ENCODE measurements around the gene GLA.

The GLA gene

DNA sequence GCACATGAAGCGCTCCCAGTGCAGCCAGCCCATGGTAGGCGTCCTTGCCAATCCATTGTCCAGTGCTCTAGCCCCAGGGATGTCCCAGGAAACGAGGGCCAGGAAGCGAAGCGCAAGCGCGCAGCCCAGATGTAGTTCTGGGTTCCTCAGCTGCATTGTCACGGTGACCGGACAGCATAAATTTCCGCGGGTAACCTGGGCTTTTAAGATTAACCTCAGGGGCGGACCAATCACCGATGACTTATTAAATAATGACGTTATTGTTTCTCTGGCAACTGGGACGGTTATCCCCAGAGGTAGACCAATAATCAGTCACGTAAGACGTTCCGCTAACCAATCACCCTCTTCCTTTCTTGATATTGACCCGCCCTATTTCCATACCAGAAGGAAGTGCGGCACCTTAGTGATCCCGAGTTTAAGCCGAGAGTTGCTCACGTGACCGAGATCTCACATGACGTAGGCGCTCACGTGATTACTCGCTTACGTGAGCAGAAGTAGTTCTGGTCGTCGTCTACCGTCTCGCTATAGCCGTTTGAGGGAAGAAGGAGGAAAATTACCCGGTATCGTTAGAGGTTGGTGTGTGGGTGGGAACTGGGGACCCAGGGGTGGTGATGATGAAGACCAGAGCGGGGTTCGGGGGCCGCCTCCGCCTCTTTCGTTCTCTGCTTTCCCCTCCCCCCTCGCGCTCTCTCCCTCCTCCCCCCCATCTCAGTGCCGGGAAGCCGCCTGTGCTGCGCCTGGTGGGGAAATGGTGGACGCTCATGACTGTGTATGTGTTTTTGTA lies at the start of gene GLA, which contains the start of gene HNRNPH2:
GLA (minus strand) TSS at position 178 of the 784 bp plus-strand sequence; CDS start at position 156, 22 bp downstream.
HNRNPH2 (plus strand) TSS at position 475 of the 784 bp plus-strand sequence. CDS start 3,767 bp downstream, outside the sequence.
- DNase-seq (ENCODE audit: low read depth in 1 of 2, low spot score in 1 of 2), result peak; percentile 58 to 72

DNA sequence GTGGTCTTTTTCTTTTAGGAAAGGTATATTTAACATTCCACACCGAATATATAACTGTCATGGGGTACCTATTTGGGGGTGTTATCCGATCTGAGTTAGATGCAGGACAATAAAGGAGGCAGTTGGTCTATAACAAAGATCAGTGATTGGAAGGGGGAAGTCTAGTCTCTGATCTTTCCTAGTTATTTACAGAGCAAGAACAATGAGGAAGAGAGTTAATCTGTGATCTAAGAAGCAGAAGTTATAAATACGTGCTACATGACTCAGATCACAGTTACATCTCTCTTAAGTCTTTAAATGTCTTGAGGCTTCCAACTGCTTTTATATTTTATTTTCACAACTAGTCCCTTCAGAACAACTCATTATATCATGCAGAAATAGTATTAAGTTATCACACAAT lies 44.3 kb upstream of the GLA start:
- no peak for DNase-seq (ENCODE audit: low read depth in 1 of 2, low spot score in 1 of 2)

DNA sequence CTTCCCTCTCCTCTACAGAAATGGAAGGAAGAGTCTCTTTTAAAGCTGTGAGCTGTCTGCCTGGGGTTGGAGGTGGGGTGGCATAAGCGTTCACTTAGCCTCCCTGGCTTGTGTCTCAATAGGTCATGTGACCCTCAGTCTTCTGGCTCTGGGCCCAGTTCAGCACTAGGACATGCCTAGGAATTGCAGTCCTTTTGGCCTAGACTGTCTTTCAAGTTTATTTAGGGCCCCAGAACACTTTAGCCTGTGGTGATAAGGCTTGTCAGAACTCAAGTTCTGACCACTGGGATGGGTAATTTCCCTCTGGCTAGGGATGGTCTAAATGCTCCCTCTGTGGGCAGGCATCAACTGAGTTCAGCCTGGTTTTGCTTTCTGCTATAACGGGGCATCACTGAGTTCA lies 43.2 kb upstream of the GLA start:
- DNase-seq (ENCODE audit: low read depth in 1 of 2, low spot score in 1 of 2), result no peak

DNA sequence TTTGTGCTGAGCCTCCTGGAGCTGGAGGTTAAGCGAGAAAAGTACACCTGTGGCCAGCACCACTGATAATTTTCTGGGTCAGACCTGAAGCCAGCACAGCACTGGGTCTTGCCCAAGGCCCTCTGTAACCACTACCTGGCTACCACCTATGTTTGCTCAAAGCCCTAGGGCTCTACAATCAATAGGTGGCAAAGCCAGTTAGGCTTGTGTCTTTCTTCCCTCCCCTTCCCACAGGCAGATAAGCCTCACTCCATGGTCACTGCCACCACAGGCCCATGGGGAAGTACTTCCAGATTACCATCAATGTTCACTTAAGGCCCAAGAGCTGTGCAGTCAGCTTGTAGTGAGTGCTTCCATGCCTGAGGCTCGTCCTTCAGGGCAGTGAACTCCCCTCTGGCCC lies 42.4 kb upstream of the GLA start:
- no peak for DNase-seq (ENCODE audit: low read depth in 1 of 2, low spot score in 1 of 2)

DNA sequence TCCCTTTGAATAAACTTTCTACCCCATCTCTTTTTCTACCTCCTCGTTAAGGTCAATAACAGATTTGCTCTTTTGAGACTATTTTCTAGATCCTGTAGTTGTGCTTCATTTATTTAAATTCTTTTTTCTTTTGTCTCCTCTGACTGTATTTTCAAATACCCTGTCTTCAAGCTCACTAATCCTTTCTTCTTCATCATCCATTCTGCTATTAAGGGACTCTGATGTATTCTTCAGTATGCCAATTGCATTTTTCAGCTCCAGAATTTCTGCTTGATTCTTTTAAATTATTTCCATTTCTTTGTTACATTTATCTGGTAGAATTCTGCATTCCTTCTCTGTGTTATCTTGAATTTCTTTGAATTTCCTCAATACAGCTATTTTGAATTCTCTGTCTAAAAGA lies 41.6 kb upstream of the GLA start:
- no peak for DNase-seq (ENCODE audit: low read depth in 1 of 2, low spot score in 1 of 2)

DNA sequence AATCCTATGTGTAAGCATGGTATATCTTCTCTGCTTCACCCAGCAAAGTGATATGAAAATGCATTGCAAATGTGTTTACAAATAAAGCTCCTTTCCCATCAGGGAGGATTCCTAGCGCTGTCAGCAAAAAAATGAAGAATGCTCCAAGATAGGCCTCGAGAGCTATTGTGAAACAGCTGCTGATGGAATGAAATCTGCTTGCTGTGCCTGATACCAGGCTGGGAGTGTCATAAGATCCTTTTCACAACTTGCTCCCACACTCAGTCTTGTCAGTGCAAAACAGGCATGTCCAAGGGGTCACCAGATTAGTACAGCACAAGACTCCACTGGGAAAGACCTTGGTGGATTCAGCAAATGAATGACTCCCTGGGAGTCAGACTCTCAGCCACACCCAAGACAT lies 34.4 kb upstream of the GLA start:
- no peak for DNase-seq (ENCODE audit: low read depth in 1 of 2, low spot score in 1 of 2)

DNA sequence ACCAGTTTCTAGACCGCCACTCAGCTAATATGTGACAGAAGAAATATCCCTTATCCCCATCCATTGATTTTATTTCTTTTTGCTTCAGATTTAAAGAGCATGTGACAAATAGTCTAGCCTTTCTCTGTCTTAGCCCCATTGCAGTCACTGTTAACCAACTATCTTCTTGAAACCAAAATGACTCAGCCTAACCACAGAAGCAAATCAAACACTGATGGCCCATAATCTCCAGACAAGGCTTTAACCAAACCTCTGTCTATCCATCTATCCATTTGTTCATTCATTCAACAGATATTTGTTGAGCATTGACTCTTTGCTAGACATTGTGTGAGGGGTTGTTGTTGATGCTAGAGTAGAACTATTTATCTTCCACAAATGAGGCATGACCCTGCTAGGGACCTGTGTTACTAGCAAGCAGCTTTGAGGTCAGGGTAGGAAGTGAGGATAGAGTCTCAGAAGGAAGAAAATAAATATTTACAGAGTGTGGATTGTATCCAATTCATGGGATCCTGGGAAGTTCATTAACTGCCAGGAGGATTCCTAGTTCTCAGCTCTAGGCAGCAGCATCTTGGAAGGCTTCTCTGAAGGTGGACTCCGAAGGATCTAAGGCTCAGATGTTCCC lies 22.8 kb upstream of the GLA start:
- DNase-seq (ENCODE audit: low read depth in 1 of 2, low spot score in 1 of 2), result no peak

DNA sequence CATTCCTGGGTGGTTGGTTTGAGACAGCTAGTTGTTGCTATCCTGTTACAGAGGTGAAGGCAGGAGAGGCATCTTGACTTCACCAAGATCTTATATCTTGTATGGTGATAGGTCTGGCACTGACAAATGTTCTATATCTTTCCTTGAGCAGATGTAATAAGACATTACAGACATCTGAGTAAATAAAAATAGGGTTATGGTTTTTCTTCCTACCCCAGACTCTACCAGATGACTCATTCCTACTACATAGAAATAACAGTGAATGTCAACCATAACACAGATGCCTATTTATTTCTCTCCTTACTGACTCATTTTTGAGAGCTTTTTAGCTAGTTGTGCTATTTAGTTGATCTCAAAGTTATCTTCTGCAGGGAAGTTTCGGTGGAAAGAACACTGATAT lies 22.2 kb upstream of the GLA start:
- DNase-seq (ENCODE audit: low read depth in 1 of 2, low spot score in 1 of 2), result no peak

DNA sequence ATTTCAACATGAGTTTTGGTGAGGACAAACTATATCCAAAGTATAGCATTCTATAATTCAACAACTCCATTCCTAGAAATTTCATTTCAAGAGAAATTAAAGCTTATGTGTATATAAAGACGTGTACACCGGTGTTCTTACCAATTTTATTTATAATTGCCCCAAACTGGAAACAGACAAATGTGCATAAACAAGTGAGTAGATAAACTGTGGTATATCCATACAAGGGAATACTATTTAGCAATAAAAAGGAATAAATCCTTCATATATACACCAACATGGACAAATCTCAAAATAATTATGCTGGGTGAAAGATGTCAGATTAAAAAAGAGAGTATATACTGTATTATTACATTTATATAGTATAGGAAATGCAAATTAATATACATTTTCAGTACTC lies 20.2 kb upstream of the GLA start:
- DNase-seq (ENCODE audit: low read depth in 1 of 2, low spot score in 1 of 2), result no peak

DNA sequence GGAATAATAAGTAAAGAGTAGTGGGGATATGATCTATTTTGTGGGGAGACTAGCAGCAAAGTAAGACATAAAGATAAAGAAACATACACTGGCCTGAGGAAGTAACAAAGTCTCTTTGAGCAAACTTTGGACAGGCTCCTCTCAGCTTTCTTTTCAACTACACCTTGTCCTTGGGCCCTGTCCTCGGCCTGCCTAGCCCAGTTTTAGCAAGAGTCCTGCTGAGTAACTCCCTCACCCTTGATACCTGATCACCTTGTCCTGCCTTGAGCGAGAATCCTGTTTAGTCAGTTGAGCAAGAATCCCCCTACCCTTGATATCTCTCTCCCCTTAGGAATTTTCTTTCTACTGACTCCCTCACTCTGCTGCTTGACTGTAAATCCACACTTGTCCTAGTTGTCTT lies 11.8 kb upstream of the GLA start:
- no peak for DNase-seq (ENCODE audit: low read depth in 1 of 2, low spot score in 1 of 2)

DNA sequence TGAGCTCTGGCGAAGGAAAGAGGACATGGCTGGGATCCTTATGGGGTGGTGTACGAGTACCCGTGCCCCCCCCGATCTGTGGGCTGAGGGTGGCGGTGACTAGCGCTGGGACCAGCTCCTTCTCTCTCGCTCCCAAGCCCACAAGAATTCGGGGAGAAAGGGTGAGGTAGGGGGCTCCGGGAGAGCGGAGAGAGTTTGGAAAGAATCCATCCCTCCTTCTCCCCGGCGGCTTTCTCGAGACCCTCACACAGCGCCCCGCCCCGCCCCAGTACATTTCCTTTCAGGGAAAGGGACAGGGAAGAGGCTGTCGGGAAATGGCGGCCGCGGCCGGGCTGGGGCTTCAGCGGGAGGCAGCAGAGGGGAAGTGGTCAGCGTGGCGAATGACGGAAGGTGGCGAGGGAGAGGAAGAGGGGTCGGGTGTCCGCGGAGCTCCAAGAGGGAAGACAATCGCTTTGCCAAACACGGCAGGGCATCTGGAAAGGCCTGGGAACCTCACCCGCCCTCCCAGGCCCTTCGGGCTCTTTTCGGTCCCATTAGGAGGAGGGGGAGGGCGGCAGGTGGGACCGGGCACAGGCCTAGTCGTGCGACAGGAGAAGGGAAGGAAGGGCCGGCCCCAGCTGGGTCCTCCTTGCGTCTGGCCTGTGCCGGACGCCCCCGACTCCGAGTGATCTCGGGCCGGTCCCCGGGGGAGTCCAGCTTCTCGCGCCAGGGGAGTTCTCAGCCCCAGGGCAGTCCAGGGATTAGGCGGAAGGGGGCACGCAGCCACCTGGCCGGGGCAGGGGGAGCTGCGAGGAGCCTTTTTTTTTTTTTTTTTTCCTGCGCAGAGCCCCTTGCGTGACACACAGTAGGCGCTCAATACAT lies 10.5 kb upstream of the GLA start:
- no peak for DNase-seq (ENCODE audit: low read depth in 1 of 2, low spot score in 1 of 2)

DNA sequence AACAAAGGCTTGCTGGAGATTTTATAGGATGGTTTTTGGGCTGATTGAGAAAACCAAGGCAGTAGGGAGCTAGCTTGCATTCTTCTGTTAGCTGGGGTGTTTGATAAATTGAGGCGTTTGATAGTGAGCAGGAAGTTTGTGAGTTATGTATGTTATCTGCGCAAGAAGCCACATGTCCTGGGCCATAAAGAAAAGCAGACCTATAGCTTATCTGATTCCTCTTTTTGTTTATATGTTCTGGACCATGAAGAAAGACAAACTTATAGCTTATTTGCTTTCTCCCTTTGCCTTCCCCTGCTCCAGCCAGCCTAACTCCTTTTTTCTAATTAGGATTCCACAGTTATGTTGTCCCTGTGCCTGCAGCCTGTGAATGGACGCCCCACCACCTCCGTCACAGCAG lies 9.5 kb upstream of the GLA start:
- DNase-seq (ENCODE audit: low read depth in 1 of 2, low spot score in 1 of 2), result no peak

DNA sequence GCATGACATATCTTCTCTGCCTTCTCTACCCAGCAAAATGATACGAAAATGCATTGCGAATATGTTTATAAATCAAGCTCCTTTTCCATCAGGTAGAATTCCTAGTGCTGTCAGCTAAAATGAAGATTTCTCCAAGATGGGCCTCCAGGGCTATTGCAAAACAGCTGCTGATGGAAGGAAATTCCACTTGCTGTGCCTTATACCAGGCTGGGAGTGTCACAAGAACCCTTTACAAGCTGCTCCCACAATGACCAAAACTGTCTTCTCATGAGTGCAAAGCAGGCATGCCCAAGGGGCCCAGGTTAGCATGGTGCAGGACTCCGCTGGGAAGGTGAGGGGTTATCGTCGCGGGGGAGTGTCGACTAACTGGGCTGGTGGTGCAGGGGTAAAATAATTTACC lies 9.0 kb upstream of the GLA start:
- no peak for DNase-seq (ENCODE audit: low read depth in 1 of 2, low spot score in 1 of 2)

DNA sequence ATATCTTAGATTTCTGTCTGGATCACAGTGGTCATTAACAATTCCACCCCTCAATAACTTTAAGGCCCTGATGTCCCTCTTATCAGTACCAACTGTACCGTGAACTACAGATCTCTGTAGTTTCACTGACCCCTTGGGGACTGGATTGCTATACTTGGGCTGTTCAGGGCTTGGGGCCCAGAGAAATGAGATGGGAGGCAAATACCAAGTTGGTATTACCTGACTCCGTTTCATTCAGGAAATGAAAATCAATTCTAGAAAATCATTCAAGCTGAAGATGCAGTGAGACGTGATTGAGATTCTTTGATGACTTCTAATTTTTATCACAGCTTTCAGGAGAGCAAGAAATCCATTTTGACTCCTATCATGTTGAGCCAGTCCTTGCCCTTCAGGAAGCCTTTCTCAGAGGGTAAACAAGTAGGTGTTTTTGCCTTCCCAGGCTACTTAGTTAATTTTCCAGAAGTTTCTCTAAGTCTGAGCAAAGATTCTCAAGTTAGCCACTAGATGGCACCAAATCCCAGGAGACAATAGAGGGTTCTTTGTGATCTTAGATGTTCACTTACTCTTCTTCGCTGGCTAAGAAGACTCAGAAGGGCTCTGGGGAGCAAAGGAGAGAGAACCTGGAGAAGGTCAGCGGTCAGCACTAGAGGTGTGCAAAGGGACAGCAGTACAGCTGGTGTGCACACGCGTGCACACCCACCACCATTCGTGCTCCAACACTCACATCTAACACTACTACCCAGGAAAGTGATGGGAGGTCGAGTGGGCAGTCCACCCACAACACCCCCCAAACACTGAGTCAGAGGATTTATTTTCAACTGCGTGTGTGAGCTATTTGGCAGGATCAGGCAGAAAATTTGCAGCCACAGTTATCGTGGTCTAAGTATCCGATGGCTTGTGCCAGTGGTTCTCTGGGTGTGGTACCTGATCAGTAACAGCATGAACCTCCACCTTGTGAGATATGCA lies 7.7 kb upstream of the GLA start:
- DNase-seq (ENCODE audit: low read depth in 1 of 2, low spot score in 1 of 2), result no peak

DNA sequence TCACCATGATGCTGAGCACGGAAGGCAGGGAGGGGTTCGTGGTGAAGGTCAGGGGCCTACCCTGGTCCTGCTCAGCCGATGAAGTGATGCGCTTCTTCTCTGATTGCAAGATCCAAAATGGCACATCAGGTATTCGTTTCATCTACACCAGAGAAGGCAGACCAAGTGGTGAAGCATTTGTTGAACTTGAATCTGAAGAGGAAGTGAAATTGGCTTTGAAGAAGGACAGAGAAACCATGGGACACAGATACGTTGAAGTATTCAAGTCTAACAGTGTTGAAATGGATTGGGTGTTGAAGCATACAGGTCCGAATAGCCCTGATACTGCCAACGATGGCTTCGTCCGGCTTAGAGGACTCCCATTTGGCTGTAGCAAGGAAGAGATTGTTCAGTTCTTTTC lies 4.3 kb upstream of the GLA start:
- no peak for DNase-seq (ENCODE audit: low read depth in 1 of 2, low spot score in 1 of 2)

DNA sequence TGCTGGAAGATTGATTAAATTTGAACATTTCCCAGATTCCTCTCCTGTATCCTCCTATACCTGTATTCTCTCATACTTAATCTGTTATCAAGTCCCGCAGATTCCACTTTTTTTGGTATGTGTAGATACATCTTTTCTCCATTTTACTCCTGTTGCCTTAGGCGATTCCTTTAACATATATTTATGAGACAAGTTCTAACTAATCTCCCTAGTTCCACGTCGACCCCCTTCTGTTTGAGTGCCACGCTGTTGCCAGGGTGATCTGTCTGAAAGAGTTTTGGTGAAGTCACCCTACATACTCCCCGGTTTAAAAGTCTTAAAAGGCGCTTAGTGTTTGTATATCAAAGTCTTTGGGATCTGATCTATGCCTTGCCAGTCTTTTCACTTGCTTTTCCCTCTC lies 2.7 kb upstream of the GLA start:
- no peak for DNase-seq (ENCODE audit: low read depth in 1 of 2, low spot score in 1 of 2)

DNA sequence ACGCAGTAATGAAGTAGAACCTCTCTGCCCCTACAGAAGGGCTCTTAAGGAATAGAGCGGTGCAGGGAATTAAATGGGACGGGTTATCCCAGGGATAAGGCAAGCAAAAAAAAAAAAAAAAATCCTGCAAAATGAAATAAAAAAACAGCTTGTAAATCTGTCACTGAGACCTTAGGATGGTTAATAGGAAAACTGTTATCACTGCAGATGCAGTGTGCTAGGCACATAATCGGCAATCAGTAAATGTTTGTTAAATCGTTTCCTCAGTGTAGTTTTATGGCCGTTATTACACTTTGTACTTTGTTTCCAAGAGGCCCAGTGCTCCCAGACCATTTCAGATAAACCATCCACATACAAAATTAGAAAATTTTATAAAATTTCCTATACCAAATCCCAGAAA lies 1.3 kb upstream of the GLA start:
- DNase-seq (ENCODE audit: low read depth in 1 of 2, low spot score in 1 of 2), result no peak

DNA sequence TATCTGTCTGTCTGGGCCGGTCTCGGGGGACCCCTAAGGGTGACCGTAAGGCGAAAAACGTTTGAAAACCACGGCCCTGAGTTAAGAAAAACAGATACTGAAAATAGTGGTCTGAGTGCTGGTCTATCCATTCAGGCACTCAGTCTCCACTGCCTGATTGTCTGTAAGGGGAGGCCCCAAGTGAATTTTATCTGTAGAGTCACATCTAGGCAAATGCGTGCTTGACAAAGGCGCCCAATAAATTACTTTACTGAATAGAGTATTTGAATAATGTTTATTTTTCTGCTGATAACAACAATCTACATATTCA lies 762 bp upstream of the GLA start:
- no peak for DNase-seq (ENCODE audit: low read depth in 1 of 2, low spot score in 1 of 2)

DNA sequence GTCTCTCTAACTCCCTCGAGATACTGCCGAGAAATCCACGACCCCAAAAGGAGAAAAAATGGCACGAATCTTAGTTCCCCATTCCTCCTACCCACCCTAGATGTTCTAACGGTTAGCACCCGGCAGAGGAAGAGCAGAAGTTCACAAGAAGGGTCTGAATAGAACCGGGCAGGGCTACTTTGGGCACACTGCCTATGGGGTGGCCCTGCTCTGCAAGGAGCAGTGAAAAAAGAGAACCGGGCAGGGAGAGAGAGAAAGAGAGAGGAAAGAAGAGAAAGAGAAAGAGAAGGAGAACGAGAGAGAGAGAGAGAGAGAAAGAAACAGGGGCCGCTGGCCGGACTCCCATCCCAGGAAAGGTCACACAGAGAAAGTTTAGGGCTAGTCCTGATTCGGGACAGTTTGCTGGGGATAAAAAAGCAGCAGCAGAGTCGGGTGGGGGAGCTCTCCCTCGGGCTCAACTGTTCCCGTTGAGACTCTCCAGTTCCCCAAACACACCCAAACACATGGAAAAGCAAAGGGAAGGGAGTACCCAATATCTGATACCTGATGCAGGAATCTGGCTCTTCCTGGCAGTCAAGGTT lies 468 bp downstream of the GLA start:
- no peak for DNase-seq (ENCODE audit: low read depth in 1 of 2, low spot score in 1 of 2)

DNA sequence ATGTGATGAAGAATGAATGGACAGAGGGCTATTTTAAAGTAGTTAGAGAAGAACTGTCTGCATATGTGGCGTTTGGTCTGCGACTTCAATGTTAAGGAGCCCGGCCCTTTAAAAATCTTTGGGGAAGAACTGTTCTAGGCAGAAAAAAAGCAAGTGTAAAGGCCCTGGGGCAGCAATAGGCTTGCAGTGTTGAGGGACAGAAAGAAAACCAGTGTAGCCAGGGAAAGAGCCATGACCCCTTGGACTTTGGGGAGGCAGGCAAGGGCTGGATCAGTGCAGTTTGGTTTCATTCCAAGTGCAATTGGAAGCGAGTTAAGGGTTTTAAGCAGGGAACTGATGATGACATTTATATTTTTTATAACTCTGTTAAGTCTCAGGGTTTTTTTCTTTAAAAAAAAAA lies 7.9 kb downstream of the GLA start:
- no peak for DNase-seq (ENCODE audit: low read depth in 1 of 2, low spot score in 1 of 2)

DNA sequence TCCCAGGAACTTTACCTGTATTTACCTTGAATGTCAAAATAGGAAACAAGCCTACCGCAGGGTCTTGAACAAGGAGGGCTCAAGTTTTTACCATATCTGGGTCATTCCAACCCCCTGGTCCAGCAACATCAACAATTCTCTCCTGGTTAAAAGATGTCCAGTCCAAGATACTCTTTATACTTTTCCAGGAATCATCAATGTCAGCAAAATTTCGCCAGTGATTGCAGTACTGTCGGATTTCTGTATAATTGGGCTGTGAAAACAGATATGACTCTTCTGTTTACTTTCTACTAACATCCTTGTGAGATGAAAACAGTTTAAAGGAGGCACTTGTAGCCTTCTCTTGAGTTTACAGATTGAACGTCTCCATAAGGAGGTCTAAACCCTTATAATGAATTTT lies 9.0 kb downstream of the GLA start:
- DNase-seq (ENCODE audit: low read depth in 1 of 2, low spot score in 1 of 2), result no peak
